GM12878 (cell line): ENCODE results near the gene FCGR2B. TPM values are rescaled to one million over a fixed set of nuclear protein-coding genes. Genes with fewer than 3 reads are reported as not detected.

Experiments used
- ATAC-seq: fragments of 200-7000 bp; cut with Tn5 transposase; 3 replicates; pipeline ENCODE4 v1.9.1; 2020; ENCODE audit warnings: mild to moderate bottlenecking, moderate library complexity
- BruUV-seq: library from RNA; stranded (reverse); fragments of 400-500 nt; replicated peaks from 2 replicates; lab custom pipeline; 2021; lab: Mats Ljungman, UMichigan
- CTCF ChIA-PET: fragments of 300-600 bp; sonication (Branson Sonifier 250); formaldehyde crosslinking; extraction: SDS; loops from one replicate; lab custom pipeline; 2021; ENCODE audit warnings: inconsistent platforms; lab: Yijun Ruan, JAX
- POLR2A ChIA-PET: fragments of 350-600 bp; formaldehyde crosslinking; extraction: SDS; loops from one replicate; lab custom pipeline; 2021; ENCODE audit warnings: inconsistent platforms; lab: Charles Lee
- RAD21 ChIA-PET: fragments of 300-600 bp; sonication (Branson Sonifier 250); formaldehyde crosslinking; loops from one replicate; lab custom pipeline; 2023; ENCODE audit warnings: antibody characterized with exemption; ENCODE audit not compliant: unreplicated experiment; lab: Charles Lee
- SMC1A ChIA-PET: fragments of 300-600 bp; sonication (Branson Sonifier 250); formaldehyde crosslinking; loops from one replicate; lab custom pipeline; 2023; ENCODE audit not compliant: unreplicated experiment, uncharacterized antibody; lab: Charles Lee
- DNase-seq: peaks from one replicate; pipeline ENCODE4 v3.0.0-alpha.2; 2011; ENCODE audit warnings: low read depth, low spot score
- FAIRE-seq: peaks from 3 replicates; lab custom pipeline; 2011; peaks lifted over from hg19 to GRCh38; lab: Jason Lieb, UNC
- H2AFZ ChIP-seq: 2 replicates; pipeline ENCODE4 v1.6.0; 2011; ENCODE audit warnings: low read depth, low read length, control low read depth; ENCODE audit not compliant: control insufficient read depth
- H3K27ac ChIP-seq: 2 replicates; pipeline ENCODE4 v1.5.1; 2011; ENCODE audit warnings: control low read depth; ENCODE audit not compliant: control insufficient read depth, insufficient read depth
- H3K27me3 ChIP-seq, 2 experiments: replicated peaks in 1 of 2; 2 replicates each; pipeline versions ENCODE4 v1.6.0 to v1.6.1; 2011; ENCODE audit warnings: low read length in 1 of 2; ENCODE audit not compliant: control insufficient read depth in 2 of 2, insufficient read depth in 2 of 2
- H3K36me3 ChIP-seq, 2 experiments: 2 replicates each; pipeline ENCODE4 v1.5.1; 2011; ENCODE audit warnings: low read length in 1 of 2; ENCODE audit not compliant: control insufficient read depth in 2 of 2, insufficient read depth in 2 of 2
- H3K4me1 ChIP-seq: 2 replicates; pipeline ENCODE4 v1.6.1; 2011; ENCODE audit warnings: mild to moderate bottlenecking, low read length, moderate library complexity, mixed read lengths; ENCODE audit not compliant: control insufficient read depth, insufficient read depth
- H3K4me2 ChIP-seq: 2 replicates; pipeline ENCODE4 v1.6.0; 2011; ENCODE audit warnings: control low read depth; ENCODE audit not compliant: control insufficient read depth, insufficient read depth
- H3K4me3 ChIP-seq: fragments of 200-600 bp; sonication (generic); 2 replicates; pipeline ENCODE4 v1.5.1; 2016
- H3K79me2 ChIP-seq: 2 replicates; pipeline ENCODE4 v1.6.0; 2011; ENCODE audit warnings: low read length; ENCODE audit not compliant: control insufficient read depth, insufficient read depth
- H3K9ac ChIP-seq: 2 replicates; pipeline ENCODE4 v1.8.0; 2011; ENCODE audit warnings: low read length, control low read depth, mixed read lengths; ENCODE audit not compliant: control insufficient read depth, insufficient read depth
- H3K9me3 ChIP-seq: replicated peaks from 3 replicates; pipeline ENCODE4 v1.5.1; 2011; ENCODE audit warnings: mild to moderate bottlenecking, low read length; ENCODE audit not compliant: control insufficient read depth, insufficient read depth
- H4K20me1 ChIP-seq: 2 replicates; pipeline ENCODE4 v1.6.0; 2011; ENCODE audit not compliant: control insufficient read depth, insufficient read depth
- CBX5 ChIP-seq: sonication (generic); IDR thresholded peaks from 2 replicates; pipeline ENCODE4 v1.6.1; 2016; ENCODE audit warnings: low read depth, moderate library complexity, mild to moderate bottlenecking, inconsistent platforms
- CHD4 ChIP-seq: fragments of 200-600 bp; sonication (generic); IDR thresholded peaks from 2 replicates; pipeline ENCODE4 v1.6.1; 2016; ENCODE audit warnings: mild to moderate bottlenecking
- IKZF1 ChIP-seq: fragments of 450-650 bp; conservative IDR thresholded peaks from 2 replicates; pipeline ENCODE4 v1.6.1; 2017; ENCODE audit warnings: antibody characterized with exemption, mild to moderate bottlenecking
- KAT2A ChIP-seq: conservative IDR thresholded peaks from 2 replicates; pipeline ENCODE4 v1.6.1; 2011; ENCODE audit warnings: low read depth, low read length; ENCODE audit not compliant: control insufficient read depth
- RCOR1 ChIP-seq: conservative IDR thresholded peaks from 2 replicates; pipeline ENCODE4 v1.6.1; 2012; ENCODE audit warnings: low read depth, low read length, improper control_type of control experiment
- SREBF1 ChIP-seq: IDR thresholded peaks from 2 replicates; pipeline ENCODE4 v1.6.1; 2012; ENCODE audit warnings: mild to moderate bottlenecking, low read length
- TAF1 ChIP-seq: IDR thresholded peaks from 2 replicates; pipeline ENCODE4 v1.6.1; 2011; ENCODE audit warnings: mild to moderate bottlenecking, low read depth, low read length, borderline replicate concordance
- WGBS: methylation state at CpG from one replicate; pipeline ENCODE4 v1.1.6; 2016; ENCODE audit warnings: low lambda C conversion rate; ENCODE audit not compliant: insufficient replicate concordance, insufficient coverage; ENCODE audit errors: missing lambda C conversion rate; 5-methylcytosine and 5-hydroxymethylcytosine counted together
- in situ Hi-C: fragments of 300-500 bp; cut with MboI; formaldehyde crosslinking; loops from 9 replicates; pipeline ENCODE4 v1.14.3; 2018; ENCODE audit warnings: mixed read lengths
- intact Hi-C: fragments of 100-400 bp; cut with micrococcal nuclease; formaldehyde crosslinking; loops from one replicate; pipeline ENCODE4 v1.14.2; 2022; ENCODE audit not compliant: unreplicated experiment
- polyA plus RNA-seq, 11 experiments: library from polyadenylated mRNA; depleted of rRNA in 4 of 11; unstranded in 6 of 11; stranded (reverse) in 5 of 11; fragments of >200 nt; fragmentation: Nextera tagmentation in 4 of 11; fragmentation: Illumina TruSeq in 1 of 11; extraction: Ambion mirVana in 4 of 11; extraction: Trizol in 1 of 11; gene quantifications; 1 replicate in 1 of 11; 2 replicates in 10 of 11; pipeline versions ENCODE4 v1.2.1 to v1.2.3, GENCODE V29; 2011 to 2016; ENCODE audit warnings: inconsistent platforms in 2 of 11, missing spikeins in 2 of 11, low read depth in 1 of 11
- total RNA-seq, 4 experiments: library from RNA; depleted of rRNA in 3 of 4; stranded (reverse); fragments of >200 nt in 3 of 4; fragmentation: Illumina TruSeq in 1 of 4; extraction: Trizol in 1 of 4; gene quantifications; 2 replicates each; pipeline versions ENCODE4 v1.2.1 to v1.2.3, GENCODE V29; 2013 to 2021
- TF ChIP-seq, protein P1 (sequence below): IDR thresholded peaks from 2 replicates; pipeline ENCODE4 v1.6.1; 2011; ENCODE audit warnings: mild to moderate bottlenecking, low read depth, low read length, moderate library complexity; ENCODE audit not compliant: insufficient replicate concordance

The FCGR2B gene
- total and polyA plus RNA-seq, 10 of the 15 experiments (the other 5 are each of a cell fraction or from before 2014, with no cell fraction given), result 76.6 to 216 (median 108) TPM

DNA sequence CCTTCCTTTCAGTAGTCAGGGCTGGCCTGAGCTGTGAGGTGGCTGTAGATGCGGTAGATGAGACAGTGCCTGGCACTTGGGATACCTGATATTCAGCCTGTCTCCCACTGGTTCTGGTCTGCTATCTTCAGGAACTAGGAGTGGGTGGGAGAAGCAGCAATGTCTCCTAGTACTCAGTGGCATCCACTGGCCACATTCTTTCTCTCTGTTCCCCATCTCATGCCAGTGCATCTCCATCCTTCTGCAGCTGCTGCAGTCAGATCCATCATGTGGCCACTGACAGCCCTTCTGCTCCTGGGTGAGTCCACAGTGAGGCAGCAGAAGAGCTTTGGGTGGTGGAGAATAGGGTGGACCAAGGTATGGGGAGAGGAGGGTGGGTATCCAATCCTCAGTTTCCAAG lies 59.5 kb downstream of the FCGR2B start:
- no peaks in the 10 kb centered on the region for H4K20me1 ChIP-seq
- no TSS peak for BruUV-seq
- TF ChIP-seq IKZF1, result 0 out of 2 replicates have a peak, but pooled peaks have one; percentile 6
- TF ChIP-seq TAF1, result no peak
- TF ChIP-seq, all 136 proteins: peak for 1
- no peak for ATAC-seq
- in situ Hi-C loops (no loop called here), intact Hi-C loops (no loop called here)
- peaks cover 12% of the 10 kb centered on the region for H3K79me2 ChIP-seq
- no peak overlapping the region for H3K4me3 ChIP-seq
- ChIA-PET POLR2A (interaction anchor here (0.8 to 1.1 kb wide), 2 partner anchors 11 to 16 kb away, joined by 3 to 5 read pairs; no protein-coding TSS in a partner anchor), RAD21 (no interaction called here), CTCF (interaction anchor here (1.1 kb wide), 1 partner anchor 15 kb away, joined by 3 read pairs; the partner anchor contains the start of gene FCRLA), SMC1A (interaction anchor here (0.7 to 1.6 kb wide), 5 partner anchors 11 to 20 kb away, joined by 3 to 5 read pairs (median 3); partner anchors contain the start of gene FCRLA)
- no peaks in the 10 kb centered on the region for H3K9me3 ChIP-seq
- no peak overlapping the region for H3K4me2 ChIP-seq
- no peak for FAIRE-seq
- H3K9ac ChIP-seq, result no peak overlapping the region
- H3K4me1 ChIP-seq, result peaks cover 53% of the 10 kb centered on the region
- no peaks in the 10 kb centered on the region for H3K36me3 ChIP-seq
- no peak for DNase-seq
- 100% methylated on average over 1 of the region's 1 CpG for WGBS
- H3K27me3 ChIP-seq, result no peaks in the 10 kb centered on the region
- no peak overlapping the region for H2AFZ ChIP-seq
- H3K27ac ChIP-seq, result no peak overlapping the region

DNA sequence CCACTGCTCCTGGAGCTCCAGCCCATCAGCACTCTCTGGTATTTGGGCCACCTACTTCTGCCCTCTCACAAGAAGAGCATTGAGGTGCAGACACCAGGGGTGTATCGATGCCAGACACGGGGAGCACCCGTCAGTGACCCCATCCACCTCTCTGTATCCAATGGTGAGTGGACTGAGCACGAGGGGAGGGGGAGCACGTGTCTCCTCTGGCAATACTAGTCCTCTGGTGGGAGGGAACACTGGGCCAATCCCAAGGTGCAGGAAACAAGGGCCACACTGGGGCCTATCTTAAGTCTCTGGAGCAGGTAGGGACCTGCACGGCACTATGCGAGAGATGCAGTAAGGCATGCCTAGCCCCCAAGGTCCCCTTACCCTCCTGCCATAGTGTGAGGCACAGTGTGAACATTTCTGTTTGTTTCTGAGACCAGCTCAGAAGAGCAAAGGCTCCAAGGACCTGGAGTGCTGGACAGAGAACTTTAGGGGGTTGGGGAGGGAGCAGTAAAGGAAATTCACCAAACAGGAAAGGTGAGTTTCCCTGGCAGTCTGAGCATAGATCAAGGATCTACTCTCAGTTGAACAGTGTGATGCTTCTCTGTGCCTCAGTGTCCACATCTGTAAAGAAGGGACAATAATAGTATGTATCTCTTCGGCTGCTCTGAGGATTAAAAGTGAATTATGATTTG lies 60.7 kb downstream of the FCGR2B start:
- H4K20me1 ChIP-seq, result no peaks in the 10 kb centered on the region
- CTCF ChIA-PET, result interaction anchor here (0.7 to 1.2 kb wide), 3 partner anchors 15 to 17 kb away, joined by 3 read pairs; partner anchors contain the start of gene FCRLA
- H3K79me2 ChIP-seq, result peaks cover 12% of the 10 kb centered on the region
- TF ChIP-seq KAT2A, result no peak
- no peak for TF ChIP-seq RCOR1
- TF ChIP-seq CBX5, result no peak
- TF ChIP-seq CHD4, result no peak
- TF ChIP-seq, protein P1, sequence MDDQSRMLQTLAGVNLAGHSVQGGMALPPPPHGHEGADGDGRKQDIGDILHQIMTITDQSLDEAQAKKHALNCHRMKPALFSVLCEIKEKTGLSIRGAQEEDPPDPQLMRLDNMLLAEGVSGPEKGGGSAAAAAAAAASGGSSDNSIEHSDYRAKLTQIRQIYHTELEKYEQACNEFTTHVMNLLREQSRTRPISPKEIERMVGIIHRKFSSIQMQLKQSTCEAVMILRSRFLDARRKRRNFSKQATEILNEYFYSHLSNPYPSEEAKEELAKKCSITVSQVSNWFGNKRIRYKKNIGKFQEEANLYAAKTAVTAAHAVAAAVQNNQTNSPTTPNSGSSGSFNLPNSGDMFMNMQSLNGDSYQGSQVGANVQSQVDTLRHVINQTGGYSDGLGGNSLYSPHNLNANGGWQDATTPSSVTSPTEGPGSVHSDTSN, result no peak
- TF ChIP-seq SREBF1, result no peak
- TF ChIP-seq, all 136 proteins: peak for 0
- no peak overlapping the region for H3K27ac ChIP-seq
- no peaks in the 10 kb centered on the region for H3K9me3 ChIP-seq
- ATAC-seq (no peak), FAIRE-seq (no peak), DNase-seq (no peak)
- H3K4me3 ChIP-seq, result no peak overlapping the region
- RAD21 ChIA-PET, result no interaction called here
- in situ Hi-C loops, result no loop called here
- BruUV-seq, result no TSS peak
- POLR2A ChIA-PET, result no interaction called here
- H3K4me1 ChIP-seq, result peaks cover 47% of the 10 kb centered on the region
- H3K27me3 ChIP-seq, result no peaks in the 10 kb centered on the region
- no peak overlapping the region for H2AFZ ChIP-seq
- H3K4me2 ChIP-seq, result no peak overlapping the region
- no peaks in the 10 kb centered on the region for H3K36me3 ChIP-seq
- H3K9ac ChIP-seq, result no peak overlapping the region
- intact Hi-C loops, result no loop called here
- WGBS, result 93% methylated on average over 8 of the region's 8 CpGs
- SMC1A ChIA-PET, result interaction anchor here (1.3 to 1.6 kb wide), 2 partner anchors 15 to 34 kb away, joined by 3 to 4 read pairs; no protein-coding TSS in a partner anchor
